NCI-H748 (cell line): Measurements from ENCODE around the gene ZFYVE9.
A peak's percentile ranks its signal among the peaks of the same experiment; 100 is the strongest.
"Not testable (repeated sequence)": the region's sequence is repeated elsewhere in the genome, so short reads cannot be mapped to it uniquely, and the experiment has no call there.

Source experiments
- DNase-seq: peaks from one replicate; lab custom pipeline; 2025; ENCODE audit not compliant: unreplicated experiment; lab: John Stamatoyannopoulos, UW

ZFYVE9 gene

DNA sequence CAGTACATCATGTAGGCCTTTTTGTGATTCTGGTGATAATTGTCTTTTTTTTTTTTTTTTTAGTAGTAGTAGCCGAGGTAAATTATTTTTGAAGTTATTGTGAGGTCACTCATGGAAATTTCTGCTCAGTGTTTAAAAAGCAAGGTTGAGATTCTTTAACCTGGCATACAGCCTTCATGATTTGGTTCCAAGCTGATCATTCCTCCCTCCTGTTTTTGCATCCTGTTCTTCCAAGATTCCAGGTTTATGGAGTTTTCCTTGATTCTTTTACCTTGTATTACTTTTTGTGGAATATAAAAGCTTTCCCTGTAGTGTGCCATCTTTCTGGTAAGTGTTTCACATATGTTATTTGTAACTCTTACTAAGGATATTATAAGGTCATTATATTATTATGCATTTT is 9.1 kb downstream of the ZFYVE9 start:
- DNase-seq = no peak

GRCh38 chr1:52152572-52152971 is 10.7 kb downstream of the ZFYVE9 start:
- no peak for DNase-seq

- no peak for DNase-seq
These were observed 11.1 kb downstream of the ZFYVE9 start for GRCh38 chr1:52153010-52153409.

- no peak for DNase-seq
These were observed 12.0 kb downstream of the ZFYVE9 start for GRCh38 chr1:52153898-52154297.

DNA sequence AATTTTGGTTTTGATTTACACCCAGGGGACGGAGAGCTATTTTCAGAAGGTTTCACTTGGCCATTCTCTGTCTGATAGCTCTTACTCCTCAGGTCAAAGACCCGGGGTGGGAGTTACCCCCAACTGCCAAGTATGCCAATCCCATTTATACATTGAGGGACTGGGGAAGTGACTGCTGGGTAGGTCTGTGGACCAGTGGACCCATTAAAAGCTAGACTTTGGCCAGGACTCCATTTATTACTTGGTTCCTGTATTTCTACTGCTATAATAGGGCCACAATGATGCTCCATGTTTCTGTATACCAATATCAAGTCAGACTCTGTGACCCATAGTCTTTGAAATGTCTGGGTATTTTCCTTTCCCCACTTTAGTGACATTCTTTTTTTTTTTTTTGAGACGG is 14.6 kb downstream of the ZFYVE9 start:
- no peak for DNase-seq

DNA sequence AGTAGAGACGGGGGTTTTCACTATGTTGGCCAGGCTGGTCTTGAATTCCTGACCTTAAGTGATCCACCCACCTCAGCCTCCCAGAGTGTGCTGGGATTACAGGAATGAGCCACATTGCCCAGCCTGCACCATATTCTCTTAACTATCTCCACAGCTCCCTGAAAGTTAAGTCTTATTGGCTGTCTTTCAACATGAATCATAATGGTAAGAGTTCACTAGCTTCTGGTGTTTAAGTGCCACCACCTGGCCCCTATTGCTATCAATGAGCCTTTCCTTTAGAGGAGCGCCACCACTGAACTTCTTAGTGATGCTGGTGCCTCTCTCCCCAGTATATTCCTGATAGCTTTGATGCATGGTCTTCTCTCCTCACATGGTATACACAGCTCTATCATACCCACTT is 15.7 kb downstream of the ZFYVE9 start:
- DNase-seq = no peak

- no peak for DNase-seq
These were observed 16.3 kb downstream of the ZFYVE9 start for GRCh38 chr1:52158218-52158617.

DNA sequence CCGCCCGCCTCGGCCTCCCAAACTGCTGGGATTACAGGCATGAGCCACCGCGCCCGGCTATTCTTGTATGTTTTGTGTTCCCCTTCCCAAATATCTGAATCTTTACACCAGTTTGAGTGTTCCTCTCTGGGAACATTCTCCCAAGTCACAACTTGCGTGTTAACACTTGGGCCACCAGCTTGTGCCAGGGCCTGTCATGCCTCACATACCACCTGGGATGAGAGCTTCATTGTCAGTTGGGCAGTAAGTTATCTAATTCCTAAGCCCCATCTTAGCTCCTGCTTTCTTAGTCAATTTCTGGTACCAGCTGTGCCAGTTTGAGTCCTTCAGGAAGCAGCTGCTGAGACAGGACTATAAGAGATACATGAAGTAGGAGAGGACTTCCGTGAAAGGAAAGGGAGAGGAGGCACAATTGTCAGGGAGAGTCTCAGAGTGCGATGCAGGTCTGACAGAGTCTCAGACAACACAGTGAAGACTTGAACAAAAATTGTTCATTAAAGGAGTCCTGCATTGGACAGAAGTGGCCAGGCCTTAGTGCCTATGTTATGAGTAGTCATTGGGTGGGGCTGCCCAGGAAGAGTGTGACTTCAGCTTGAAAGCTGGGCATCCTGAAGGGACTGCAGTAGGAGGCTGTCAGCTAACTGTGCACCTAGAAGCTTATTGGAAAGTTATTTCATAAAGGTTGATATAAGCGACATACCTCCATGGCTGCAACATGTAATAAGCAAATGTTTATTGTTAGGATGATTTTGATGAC is 17.3 kb downstream of the ZFYVE9 start:
- no peak for DNase-seq

DNA sequence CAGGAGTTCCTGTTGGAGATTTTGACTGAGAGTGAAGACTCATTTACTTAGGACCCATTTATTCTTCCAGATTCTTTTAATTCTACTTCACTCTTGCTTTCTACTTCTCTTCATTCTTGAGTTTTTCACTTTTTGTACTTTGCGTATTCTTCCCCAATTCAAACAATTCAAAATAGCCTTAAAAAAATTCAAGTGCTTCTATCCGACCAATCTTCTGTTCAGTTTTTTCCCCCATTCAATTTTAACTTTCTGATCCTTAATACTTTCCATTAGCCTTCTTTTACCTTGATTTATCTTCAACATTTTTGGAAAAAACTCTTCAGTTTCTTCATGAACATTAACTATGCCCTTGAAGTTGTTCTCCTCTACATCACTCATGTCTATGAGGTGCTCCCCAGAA is 21.1 kb downstream of the ZFYVE9 start:
- no peak for DNase-seq

GRCh38 chr1:52164604-52165003 is 22.7 kb downstream of the ZFYVE9 start:
- no peak for DNase-seq

- no peak for DNase-seq
These were observed 25.3 kb downstream of the ZFYVE9 start for GRCh38 chr1:52166996-52167753.

GRCh38 chr1:52168373-52169080 is 26.6 kb downstream of the ZFYVE9 start:
- peak; percentile 7 for DNase-seq

DNA sequence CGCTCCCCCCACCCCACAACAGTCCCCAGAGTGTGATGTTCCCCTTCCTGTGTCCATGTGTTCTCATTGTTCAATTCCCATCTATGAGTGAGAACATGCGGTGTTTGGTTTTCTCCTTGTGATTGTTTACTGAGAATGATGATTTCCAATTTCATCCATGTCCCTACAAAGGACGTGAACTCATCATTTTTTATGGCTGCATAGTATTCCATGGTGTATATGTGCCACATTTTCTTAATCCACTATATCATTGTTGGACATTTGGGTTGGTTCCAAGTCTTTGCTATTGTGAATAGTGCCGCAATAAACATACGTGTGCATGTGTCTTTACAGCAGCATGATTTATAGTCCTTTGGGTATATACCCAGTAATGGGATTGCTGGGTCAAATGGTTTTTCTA is 29.3 kb downstream of the ZFYVE9 start:
- DNase-seq = not testable (repeated sequence)

DNA sequence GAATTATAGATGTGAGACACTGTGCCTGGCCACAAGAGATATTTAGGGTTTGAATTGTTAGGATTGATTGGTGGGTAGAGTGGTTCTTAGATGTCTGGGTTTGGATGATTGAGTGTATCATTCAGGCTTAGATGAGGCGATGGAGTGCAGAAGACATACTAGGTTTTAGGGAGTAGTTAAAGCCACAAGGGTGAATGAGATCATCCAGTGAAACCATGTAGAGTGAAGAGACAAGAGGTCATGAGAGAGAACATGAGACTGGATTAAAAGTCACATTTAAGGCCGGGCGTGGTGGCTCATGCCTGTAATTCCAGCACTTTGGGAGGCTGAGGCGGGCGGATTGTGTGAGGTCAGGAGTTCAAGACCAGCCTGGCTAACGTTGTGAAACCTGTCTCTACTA is 37.2 kb downstream of the ZFYVE9 start:
- DNase-seq = no peak

GRCh38 chr1:52180176-52180575 is 38.3 kb downstream of the ZFYVE9 start:
- DNase-seq = no peak

GRCh38 chr1:52181759-52182158 is 39.9 kb downstream of the ZFYVE9 start:
- DNase-seq = not testable (repeated sequence)

- DNase-seq = not testable (repeated sequence)
These were observed 40.4 kb downstream of the ZFYVE9 start for GRCh38 chr1:52182328-52182727.

DNA sequence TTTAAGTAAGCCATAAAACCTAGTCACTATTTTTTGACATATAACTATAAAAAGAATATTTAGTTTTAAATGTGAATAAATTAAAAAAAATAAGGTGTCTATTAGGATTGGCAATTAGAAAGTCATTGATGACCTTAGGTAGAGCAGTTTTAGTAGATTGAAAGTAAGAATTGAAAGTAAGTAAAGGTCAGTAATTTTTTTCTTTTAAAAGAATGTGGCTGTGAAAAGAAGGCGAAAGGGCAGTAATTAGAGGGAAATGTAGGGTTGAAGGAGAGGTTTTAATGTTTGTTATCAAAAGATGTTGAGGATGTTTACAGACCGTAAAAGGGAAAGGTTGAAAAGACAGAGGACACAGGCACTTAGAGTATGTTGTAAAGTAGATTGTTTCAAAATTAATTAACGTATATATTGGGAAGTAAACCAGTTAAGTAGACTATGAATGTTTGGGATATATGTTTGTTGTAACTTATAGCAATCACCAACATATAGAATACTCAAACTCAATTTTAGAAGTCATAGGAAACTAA is 41.0 kb downstream of the ZFYVE9 start:
- peak; percentile 10 for DNase-seq

DNA sequence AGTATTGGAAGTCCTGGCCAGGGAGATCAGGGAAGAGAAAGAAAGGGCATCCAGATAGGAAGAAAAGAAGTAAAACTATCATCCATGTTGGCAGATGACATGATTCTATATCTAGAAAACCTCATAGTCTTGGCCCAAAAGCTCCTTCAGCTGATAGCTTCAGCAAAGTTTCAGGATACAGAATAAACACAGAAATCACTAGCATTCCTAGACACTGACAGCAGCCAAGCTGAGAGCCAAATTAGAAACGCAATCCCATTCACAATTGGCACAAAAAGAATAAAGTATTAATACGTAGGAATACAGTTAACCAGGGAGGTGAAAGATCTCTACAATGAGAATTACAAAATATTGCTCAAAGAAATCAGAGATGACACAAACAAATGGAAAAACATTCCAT is 44.6 kb downstream of the ZFYVE9 start:
- no peak for DNase-seq

DNA sequence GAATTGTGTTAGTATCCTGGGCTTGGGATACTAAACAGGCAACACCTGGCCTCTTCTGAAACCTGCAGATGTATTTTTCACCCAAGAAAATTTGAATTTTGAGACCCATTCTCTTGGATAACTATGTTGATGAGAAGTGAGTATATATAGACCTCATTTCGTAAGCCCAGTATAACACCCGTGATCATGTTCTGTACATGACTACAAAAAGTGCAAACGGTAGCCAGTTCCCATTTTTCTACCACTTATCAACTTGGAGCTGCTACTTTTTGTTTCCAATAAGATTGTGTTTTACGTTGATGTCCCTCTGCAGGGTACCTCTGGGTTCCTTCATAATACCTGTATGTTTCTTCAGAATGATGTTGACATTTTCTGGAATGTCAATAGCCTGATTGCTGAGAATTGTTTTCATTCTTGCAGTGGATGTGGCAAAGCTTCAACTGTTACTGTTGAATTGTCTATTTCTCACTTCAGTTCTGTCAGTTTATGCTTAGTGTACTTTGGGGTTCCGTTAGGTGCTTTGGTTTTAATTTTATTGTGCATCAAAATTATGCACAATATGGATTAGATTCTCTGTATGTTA is 48.1 kb downstream of the ZFYVE9 start:
- no peak for DNase-seq

DNA sequence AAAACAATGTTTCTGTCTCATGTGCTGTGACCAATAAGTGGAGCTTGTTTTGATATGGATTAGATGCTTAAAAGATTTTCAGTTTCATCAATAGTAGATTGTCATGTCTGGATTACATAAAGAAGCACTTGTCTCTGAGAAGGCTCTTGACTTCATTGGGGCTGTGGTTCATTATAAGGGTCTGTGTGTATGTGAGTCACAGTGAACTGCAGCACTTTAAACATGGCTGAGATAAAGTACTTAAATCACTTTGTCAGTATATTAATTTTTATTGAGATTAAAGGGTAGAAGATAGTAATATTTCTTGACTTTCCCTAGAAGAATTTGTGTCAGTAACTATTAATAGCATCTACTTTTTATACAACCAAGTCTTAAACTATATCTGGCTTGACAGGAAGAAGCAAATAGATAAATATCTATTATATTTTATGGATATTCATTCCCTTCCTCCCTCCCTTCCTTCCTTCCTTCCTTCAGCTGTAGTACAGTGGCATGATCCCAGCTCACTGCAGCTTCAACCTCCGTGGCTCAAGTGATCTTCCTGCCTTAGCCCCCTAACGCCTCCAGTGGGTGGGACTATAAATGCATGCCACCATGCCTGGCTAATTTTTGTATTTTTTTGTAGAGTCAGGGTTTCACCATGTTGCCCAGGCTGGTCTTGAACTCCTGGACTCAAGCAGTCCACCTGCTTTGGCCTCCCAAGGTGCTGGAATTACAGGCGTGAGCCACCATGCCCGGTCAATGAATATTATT is 48.8 kb downstream of the ZFYVE9 start:
- no peak for DNase-seq
